IPS-18a (cell line): ENCODE results near the gene SLC46A3.

Source experiments
- H3K27ac ChIP-seq: one replicate; pipeline ENCODE4 v1.5.1; 2013; ENCODE audit warnings: low read length
- H3K27me3 ChIP-seq: one replicate; pipeline ENCODE4 v1.6.1; 2013; ENCODE audit warnings: mild to moderate bottlenecking, low read length; ENCODE audit not compliant: control insufficient read depth, insufficient read depth
- H3K36me3 ChIP-seq: one replicate; pipeline ENCODE4 v1.6.1; 2013; ENCODE audit warnings: low read depth, low read length; ENCODE audit not compliant: control insufficient read depth
- H3K4me1 ChIP-seq: one replicate; pipeline ENCODE4 v1.6.1; 2013; ENCODE audit warnings: low read depth, low read length; ENCODE audit not compliant: control insufficient read depth
- H3K4me3 ChIP-seq: one replicate; pipeline ENCODE4 v1.5.1; 2013; ENCODE audit warnings: low read length
- H3K9ac ChIP-seq: one replicate; pipeline ENCODE4 v1.6.1; 2013; ENCODE audit warnings: mild to moderate bottlenecking, low read length, moderate library complexity
- H3K9me3 ChIP-seq: one replicate; pipeline ENCODE4 v1.6.1; 2013; ENCODE audit warnings: low read depth, low read length; ENCODE audit not compliant: control insufficient read depth

Gene SLC46A3, protein sequence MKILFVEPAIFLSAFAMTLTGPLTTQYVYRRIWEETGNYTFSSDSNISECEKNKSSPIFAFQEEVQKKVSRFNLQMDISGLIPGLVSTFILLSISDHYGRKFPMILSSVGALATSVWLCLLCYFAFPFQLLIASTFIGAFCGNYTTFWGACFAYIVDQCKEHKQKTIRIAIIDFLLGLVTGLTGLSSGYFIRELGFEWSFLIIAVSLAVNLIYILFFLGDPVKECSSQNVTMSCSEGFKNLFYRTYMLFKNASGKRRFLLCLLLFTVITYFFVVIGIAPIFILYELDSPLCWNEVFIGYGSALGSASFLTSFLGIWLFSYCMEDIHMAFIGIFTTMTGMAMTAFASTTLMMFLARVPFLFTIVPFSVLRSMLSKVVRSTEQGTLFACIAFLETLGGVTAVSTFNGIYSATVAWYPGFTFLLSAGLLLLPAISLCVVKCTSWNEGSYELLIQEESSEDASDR

DNA sequence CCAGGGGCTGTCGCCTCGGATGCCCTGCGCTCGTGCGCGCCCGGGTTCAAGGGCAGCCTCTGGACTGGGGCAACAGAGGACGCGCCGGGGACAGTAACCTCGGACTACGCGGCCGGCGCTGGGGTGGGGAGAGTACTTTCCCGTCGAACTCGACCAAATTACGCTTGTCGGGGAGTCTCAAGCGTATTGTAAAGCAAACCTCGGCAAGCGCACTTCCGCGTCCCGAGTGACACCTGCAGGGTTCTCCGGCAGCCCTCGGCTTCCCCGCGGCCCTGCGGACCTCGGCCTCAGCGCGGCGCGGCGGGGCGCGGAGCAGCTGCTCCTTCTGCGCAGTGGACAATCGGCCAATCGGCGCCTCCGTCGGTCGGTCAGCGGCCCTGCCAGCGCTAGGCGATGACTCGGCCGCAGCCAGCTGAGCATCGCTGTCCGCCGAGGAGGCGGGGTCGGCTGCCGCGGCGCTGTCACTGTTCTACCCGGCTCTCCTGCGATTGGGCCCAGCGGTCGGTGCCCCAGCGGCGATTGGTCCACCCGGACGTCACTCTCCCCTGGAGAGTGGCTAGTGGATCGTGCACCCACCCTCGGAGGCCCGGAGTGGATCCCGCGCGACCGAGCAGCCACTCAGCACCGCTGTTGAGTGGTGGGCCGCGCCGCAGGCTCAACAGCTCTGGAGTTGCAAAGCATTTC is at the start of gene SLC46A3:
SLC46A3 (minus strand) TSS at position 428 of the 684 bp plus-strand sequence. CDS start 972 bp downstream, outside the sequence.
- H3K27ac ChIP-seq = no peak within 1 kb of the TSS
- H3K27me3 ChIP-seq = peaks cover 33% of the 10 kb centered on the region
- no peaks in the 10 kb centered on the region for H3K36me3 ChIP-seq
- peak within 1 kb of the TSS; percentile 82 for H3K4me3 ChIP-seq
- H3K4me1 ChIP-seq = peaks cover 3% of the 10 kb centered on the region
- peak within 1 kb of the TSS; percentile 9 for H3K9ac ChIP-seq
- no peaks in the 10 kb centered on the region for H3K9me3 ChIP-seq

DNA sequence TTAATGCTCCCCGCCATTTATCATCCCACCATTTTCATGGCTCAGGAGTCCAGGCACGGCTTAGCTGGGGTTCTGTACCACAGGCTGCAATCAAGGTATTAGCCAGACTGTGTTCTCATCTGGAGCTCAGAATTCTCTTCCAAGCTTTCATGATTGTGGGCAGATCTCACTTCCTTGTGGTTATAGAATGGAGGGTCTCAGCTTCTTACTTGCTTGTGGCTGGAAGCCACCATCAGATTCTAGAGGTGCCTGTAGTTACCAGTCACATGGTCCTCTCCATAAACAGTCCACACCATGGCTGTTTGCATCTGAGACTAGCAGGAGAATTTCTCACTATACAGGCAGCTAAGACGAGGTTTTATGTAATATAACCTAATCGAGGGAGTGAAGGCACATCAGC is 45.1 kb upstream of the SLC46A3 start:
- Histone ChIP-seq H3K27me3 (no peaks in the 10 kb centered on the region), H3K4me3 (no peak overlapping the region), H3K9ac (no peak overlapping the region), H3K36me3 (no peaks in the 10 kb centered on the region), H3K4me1 (no peaks in the 10 kb centered on the region), H3K27ac (no peak overlapping the region), H3K9me3 (peaks cover 2% of the 10 kb centered on the region)

DNA sequence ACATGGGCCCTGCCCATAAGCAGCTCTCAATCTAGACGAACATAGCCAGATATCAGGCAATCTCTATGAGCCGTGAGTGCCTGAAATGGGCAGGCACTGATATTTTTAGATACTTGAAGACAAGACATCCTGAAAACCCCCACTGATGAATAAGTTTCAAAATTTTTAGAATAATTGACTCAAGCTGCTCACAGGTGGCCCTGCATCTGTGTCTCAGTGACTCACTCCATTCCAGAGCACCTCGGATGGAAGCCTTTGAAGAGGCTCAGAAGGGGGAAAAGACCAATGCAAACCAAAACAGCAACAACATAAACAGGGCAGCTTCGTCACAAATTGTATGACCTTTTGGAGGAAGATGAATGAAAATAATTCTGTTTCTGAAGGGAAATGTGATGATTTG is 42.8 kb upstream of the SLC46A3 start:
- H3K4me3 ChIP-seq = no peak overlapping the region
- peaks cover 2% of the 10 kb centered on the region for H3K9me3 ChIP-seq
- no peaks in the 10 kb centered on the region for H3K36me3 ChIP-seq
- no peak overlapping the region for H3K9ac ChIP-seq
- H3K4me1 ChIP-seq = no peaks in the 10 kb centered on the region
- H3K27ac ChIP-seq = no peak overlapping the region
- no peaks in the 10 kb centered on the region for H3K27me3 ChIP-seq

DNA sequence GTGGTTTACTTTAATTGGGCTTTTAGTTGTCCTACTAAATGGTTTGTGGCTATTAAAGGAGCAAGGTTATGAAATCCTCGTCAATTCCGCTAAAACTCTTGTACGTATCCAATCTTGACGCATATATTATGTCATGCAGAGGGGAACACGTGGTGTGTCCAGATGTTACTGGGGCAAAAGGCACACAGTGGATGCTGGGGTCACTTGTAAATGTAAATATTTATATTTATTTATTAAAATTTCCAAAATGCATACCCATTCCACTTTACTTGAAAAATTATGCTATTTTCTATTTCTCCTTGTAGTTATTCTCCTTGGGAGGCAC is 36.7 kb upstream of the SLC46A3 start:
- H3K9ac ChIP-seq = no peak overlapping the region

DNA sequence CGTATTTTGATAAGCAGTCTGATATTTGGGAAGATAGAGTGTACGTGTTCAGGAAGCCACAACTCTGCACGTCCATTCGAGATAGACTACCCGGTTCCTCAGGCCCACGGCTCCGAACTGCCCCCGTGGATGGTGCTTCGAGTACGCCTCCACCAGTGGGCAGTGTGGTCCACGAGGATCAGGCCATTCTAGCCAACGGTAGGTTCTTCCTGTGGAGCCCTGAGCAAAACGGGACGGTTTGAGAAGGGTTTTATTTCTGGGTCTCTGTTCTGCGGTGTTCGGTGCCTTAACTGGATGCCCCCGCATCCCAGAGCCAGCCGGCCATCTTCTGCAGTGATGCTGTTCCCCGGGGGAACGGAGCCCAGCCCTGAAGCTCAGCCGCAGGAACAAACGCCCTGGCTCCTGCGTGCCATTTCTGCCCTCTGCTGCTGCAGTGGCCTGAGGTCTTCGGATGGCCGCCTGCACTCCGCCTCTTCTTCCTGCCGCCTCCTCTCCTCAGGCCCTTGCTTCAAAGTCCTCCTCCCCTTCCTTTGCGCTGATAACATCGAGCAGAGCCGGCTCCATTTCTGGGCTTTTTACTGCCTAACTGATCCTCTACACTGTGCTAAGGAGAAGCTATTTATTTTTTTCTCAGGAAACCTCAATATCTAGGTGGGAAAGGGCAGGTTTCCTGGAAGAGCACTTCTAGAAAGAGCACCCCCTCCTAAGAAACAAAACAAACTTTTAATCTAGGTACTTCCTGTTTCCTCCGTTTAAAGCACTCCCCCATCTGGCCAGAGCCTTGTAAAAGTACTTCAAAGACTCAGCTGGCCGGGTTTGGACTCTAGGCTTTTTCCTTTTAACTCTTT is 36.2 kb upstream of the SLC46A3 start:
- Histone ChIP-seq H3K27ac (no peak overlapping the region), H3K9me3 (peaks cover 2% of the 10 kb centered on the region), H3K4me1 (peaks cover 6% of the 10 kb centered on the region), H3K27me3 (no peaks in the 10 kb centered on the region), H3K9ac (no peak overlapping the region), H3K4me3 (no peak overlapping the region), H3K36me3 (no peaks in the 10 kb centered on the region)

More for the DNA sequence above, 36.7 kb upstream of the SLC46A3 start:
- H3K4me3 ChIP-seq = no peak overlapping the region
- H3K27me3 ChIP-seq = no peaks in the 10 kb centered on the region
- peaks cover 6% of the 10 kb centered on the region for H3K4me1 ChIP-seq
- H3K9me3 ChIP-seq = peaks cover 2% of the 10 kb centered on the region
- H3K36me3 ChIP-seq = no peaks in the 10 kb centered on the region
- no peak overlapping the region for H3K27ac ChIP-seq

DNA sequence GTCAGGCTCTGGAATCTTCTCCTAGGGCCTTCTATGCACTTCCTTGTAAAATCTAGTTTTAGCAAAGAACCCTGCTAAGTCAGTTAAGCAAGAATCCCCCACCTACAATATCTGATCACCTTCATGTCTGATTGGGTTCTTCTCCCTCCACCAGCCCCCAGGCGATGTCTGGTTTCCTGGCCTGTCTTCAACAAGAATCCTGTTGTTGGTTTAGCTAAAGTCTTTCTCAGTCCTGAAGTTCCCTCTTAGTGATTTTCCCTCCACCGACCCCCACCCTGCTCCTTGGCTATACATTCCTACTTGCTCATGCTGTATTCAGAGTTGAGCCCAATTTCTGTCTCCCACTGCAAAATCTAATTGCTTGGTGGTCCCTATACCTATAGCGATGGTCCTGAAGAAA is 35.2 kb upstream of the SLC46A3 start:
- Histone ChIP-seq H3K27me3 (no peaks in the 10 kb centered on the region), H3K36me3 (no peaks in the 10 kb centered on the region), H3K9ac (no peak overlapping the region), H3K27ac (no peak overlapping the region), H3K4me3 (no peak overlapping the region), H3K9me3 (peaks cover under 1% of the 10 kb centered on the region), H3K4me1 (peaks cover 6% of the 10 kb centered on the region)

DNA sequence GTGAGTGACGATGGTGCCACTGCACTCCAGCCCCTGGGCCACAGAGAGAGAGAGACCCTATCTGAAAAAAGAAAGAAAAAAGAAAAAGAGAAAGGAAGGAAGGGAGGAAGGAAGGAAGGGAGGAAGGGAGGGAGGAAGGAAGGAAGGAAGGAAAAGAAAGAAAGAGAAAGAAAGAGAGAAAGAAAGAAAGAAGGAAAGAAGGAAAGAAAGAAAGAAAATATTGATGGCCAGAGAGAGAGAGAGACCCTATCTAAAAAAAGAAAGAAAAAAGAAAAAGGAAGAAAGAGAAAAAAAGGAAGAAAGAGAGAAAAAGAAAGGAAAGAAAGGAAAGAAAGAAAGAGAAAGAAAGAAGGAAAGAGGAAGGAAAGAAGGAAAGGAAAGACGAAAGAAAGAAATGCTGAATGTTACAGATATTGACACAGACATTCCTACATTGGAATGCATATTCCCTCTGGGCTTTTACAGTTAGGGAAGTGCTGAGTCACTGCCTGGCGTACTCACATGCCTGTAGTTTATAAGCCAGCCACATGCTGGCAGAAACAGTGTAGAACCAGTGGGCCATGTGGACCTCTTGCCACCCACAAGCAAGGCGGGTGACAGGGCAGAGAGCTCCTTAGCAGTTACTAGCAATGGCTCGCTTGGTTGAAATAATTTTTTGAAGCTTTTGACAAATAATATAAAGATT is 34.6 kb upstream of the SLC46A3 start:
- Histone ChIP-seq H3K27me3 (no peaks in the 10 kb centered on the region), H3K4me3 (no peak overlapping the region), H3K9ac (no peak overlapping the region), H3K27ac (no peak overlapping the region), H3K36me3 (no peaks in the 10 kb centered on the region), H3K9me3 (no peaks in the 10 kb centered on the region), H3K4me1 (peaks cover 6% of the 10 kb centered on the region)

DNA sequence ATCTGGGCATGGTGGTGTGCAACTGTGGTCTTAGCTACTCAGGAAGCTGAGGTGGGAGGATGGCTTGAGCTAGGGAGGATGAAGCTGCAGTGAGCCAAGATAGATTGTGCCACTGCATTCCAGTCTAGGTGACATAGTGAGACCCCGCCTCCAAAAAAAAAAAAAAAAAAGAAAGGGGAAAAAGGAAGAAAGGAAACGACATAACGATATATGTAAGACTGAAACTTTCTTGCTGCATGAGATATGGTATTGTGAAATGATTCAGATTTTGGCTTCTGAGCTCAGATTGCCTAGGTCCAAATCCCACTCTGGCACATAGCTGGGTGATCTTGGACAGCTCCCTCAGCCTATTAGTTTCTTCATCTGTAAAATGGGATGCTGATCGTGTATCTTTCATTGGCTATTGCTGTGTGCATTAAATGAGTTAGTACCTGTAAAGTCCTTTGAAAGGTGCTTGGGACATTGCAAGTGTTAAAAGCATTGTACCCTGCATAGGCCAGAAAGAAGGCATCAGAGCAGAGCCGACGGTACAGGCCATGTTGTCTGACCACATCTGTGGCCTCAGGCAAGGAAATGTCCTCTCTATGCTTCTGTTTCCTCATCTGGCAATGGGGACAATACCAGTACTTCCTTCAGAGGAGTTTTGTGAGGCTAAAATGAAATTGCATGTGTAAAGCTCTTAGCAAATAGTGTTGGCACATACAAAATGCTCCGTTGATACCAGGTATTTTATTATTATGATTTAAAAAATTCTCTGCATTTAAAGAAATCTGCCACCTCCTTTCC is 32.6 kb upstream of the SLC46A3 start:
- no peak overlapping the region for H3K27ac ChIP-seq
- H3K9ac ChIP-seq = no peak overlapping the region
- no peaks in the 10 kb centered on the region for H3K36me3 ChIP-seq
- no peak overlapping the region for H3K4me3 ChIP-seq
- no peaks in the 10 kb centered on the region for H3K27me3 ChIP-seq
- H3K9me3 ChIP-seq = no peaks in the 10 kb centered on the region
- peaks cover 12% of the 10 kb centered on the region for H3K4me1 ChIP-seq

DNA sequence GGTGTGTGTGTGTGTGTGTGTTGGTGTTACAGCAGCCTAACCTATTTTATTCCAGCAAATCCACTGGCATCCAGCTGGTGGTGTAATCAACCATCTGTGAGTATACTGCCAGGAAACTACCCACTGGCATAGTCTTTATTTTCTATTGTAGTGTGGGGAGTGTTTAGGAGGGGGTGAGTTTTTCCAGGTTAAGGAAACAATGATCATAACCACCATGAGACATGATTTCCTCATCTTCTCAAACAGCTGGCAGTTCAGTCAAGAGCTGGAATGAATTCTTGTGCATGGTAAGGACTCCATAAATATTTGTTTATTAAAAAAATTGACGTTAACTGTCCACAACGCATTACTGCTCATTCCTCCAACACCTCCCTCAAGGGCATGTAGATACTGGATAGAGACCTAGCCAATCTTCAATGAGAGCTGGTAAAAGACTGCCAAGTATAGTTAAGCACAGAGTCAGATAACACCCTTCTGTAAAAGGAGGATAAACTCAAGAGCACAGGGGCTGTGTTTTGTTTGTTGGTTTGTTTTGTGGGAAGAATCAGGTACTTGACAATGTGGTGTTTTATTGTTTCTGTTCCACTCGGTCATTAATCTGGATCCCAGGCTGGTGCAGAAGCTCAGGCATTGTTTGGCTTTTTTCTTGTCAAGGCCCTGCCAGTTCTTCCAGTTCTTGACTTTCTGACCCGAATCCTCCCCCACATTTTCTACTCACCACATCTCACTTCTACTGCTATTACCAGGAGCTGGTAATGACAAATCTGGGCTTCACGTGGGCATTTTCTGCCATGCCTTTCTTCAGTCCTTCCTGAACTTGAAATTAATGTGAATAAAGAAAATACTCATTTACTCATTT is 31.6 kb upstream of the SLC46A3 start:
- Histone ChIP-seq H3K36me3 (no peaks in the 10 kb centered on the region), H3K4me3 (no peak overlapping the region), H3K27me3 (no peaks in the 10 kb centered on the region), H3K27ac (no peak overlapping the region), H3K9ac (no peak overlapping the region), H3K9me3 (no peaks in the 10 kb centered on the region), H3K4me1 (peaks cover 16% of the 10 kb centered on the region)

DNA sequence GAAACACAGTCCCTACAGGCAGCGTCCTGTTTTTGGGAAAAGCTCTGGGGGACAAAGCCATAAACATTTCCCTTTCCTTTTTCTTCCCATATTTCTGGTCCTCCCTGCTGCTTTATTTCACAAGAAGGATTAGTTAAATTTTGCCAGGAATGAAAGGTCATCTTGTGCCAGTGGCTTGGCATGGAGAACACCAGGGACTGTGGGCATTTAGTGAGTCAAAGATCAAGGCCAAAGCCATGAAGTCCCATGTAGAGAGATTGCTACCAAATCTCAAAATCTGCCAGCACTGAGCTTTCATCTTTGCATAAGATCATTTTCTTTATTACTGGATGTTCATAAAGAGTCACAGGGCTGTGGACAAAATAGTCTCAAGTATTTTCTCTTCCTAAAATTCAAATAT is 29.1 kb upstream of the SLC46A3 start:
- Histone ChIP-seq H3K9ac (no peak overlapping the region), H3K27me3 (no peaks in the 10 kb centered on the region), H3K4me3 (no peak overlapping the region), H3K27ac (no peak overlapping the region), H3K9me3 (no peaks in the 10 kb centered on the region), H3K36me3 (no peaks in the 10 kb centered on the region), H3K4me1 (peaks cover 23% of the 10 kb centered on the region)
